Measurements from ENCODE around the gene YPEL1.

DNA sequence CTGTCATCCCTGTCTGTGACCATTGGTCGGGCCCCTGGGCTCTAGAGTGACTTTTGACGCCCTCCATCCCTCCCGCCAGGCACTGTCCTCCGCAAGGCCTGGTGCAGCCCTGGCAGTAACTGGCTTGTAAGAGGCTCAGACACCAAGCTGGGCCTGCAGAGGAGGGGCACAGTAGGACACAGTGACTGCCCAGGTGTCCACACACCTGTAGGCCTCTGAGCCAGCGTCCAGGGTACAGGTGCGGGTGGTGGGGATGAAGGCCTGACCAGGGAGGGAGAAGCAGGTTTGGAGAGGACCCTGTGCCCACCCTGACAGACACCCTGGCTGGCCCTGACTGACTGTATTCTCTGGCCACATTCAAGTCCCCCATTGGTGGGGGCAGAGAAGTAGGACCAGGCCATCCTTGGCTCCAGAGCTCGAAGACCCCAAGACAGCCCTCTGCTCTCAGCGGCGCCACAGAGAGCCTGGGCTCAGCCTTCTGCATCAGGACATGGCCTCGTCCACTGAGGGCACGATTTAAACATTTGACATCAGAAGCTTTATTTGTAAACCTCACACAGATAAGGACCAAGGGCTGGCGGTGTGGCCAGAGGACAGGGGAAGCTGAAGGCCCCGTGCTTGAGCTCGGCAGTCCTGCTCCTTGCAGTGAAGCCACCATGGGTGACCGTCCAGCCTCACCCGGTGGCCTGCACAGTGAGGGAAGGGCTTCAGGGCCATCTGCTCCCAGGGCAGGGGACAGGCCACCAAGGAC is 38.4 kb downstream of the YPEL1 start:
- TF ChIP-seq, protein P1, sequence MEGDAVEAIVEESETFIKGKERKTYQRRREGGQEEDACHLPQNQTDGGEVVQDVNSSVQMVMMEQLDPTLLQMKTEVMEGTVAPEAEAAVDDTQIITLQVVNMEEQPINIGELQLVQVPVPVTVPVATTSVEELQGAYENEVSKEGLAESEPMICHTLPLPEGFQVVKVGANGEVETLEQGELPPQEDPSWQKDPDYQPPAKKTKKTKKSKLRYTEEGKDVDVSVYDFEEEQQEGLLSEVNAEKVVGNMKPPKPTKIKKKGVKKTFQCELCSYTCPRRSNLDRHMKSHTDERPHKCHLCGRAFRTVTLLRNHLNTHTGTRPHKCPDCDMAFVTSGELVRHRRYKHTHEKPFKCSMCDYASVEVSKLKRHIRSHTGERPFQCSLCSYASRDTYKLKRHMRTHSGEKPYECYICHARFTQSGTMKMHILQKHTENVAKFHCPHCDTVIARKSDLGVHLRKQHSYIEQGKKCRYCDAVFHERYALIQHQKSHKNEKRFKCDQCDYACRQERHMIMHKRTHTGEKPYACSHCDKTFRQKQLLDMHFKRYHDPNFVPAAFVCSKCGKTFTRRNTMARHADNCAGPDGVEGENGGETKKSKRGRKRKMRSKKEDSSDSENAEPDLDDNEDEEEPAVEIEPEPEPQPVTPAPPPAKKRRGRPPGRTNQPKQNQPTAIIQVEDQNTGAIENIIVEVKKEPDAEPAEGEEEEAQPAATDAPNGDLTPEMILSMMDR (IDR thresholded peaks at IDR 0.05), result no peak
- no peak for TF ChIP-seq POLR2A (IDR thresholded peaks at IDR 0.05)

Data from uterus (tissue), 2 donors.